Neural cell (in vitro differentiated cells): ENCODE measurements around the gene PDIA2. TPM values are rescaled to one million over a fixed set of nuclear protein-coding genes. Genes with fewer than 3 reads are reported as not detected.

Experiments used
- H2AFZ ChIP-seq: fragments of 200-600, 300-800 bp; sonication (generic), shearing (Covaris generic); 2 replicates; pipeline ENCODE4 v1.6.0; 2014; ENCODE audit warnings: low read depth, mild to moderate bottlenecking, antibody characterized with exemption, low read length, moderate library complexity
- H3F3A ChIP-seq: fragments of 200-600 bp; shearing (Covaris generic); 2 replicates; pipeline ENCODE4 v1.6.1; 2016; ENCODE audit warnings: mild to moderate bottlenecking, moderate library complexity, mixed read lengths, antibody characterized with exemption, low read length; ENCODE audit not compliant: insufficient read depth, poor library complexity, severe bottlenecking
- H3K27ac ChIP-seq: fragments of 200-600, 300-800 bp; sonication (generic), shearing (Covaris generic); 2 replicates; pipeline ENCODE4 v1.5.1; 2014; ENCODE audit warnings: mild to moderate bottlenecking, low read length, moderate library complexity
- H3K27me3 ChIP-seq: fragments of 300-800, 200-600 bp; sonication (generic), shearing (Covaris generic); 2 replicates; pipeline ENCODE4 v1.6.0; 2014; ENCODE audit warnings: mild to moderate bottlenecking, low read depth, low read length, moderate library complexity; ENCODE audit not compliant: insufficient read depth
- H3K36me3 ChIP-seq: fragments of 300-800, 200-600 bp; sonication (generic), shearing (Covaris generic); 2 replicates; pipeline ENCODE4 v1.5.1; 2014; ENCODE audit warnings: mild to moderate bottlenecking, antibody characterized with exemption, low read length, moderate library complexity; ENCODE audit not compliant: insufficient read depth
- H3K4me2 ChIP-seq: fragments of 300-800, 200-600 bp; sonication (generic), shearing (Covaris generic); 2 replicates; pipeline ENCODE4 v1.6.0; 2014; ENCODE audit warnings: mild to moderate bottlenecking, low read length
- H3K4me3 ChIP-seq: fragments of 300-800, 200-600 bp; sonication (generic), shearing (Covaris generic); 2 replicates; pipeline ENCODE4 v1.5.1; 2014; ENCODE audit warnings: mild to moderate bottlenecking, low read length, moderate library complexity
- H3K79me2 ChIP-seq: fragments of 200-600 bp; shearing (Covaris generic); replicated peaks from 2 replicates; pipeline ENCODE4 v1.6.0; 2014; ENCODE audit warnings: mild to moderate bottlenecking, low read length, moderate library complexity; ENCODE audit not compliant: insufficient read depth
- H3K9ac ChIP-seq: fragments of 300-800, 200-600 bp; sonication (generic), shearing (Covaris generic); 2 replicates; pipeline ENCODE4 v1.6.1; 2016; ENCODE audit warnings: mild to moderate bottlenecking, low read length, mixed read lengths
- H3K9me2 ChIP-seq: fragments of 200-600 bp; shearing (Covaris generic); 2 replicates; pipeline ENCODE4 v1.6.1; 2016; ENCODE audit warnings: mild to moderate bottlenecking, low read length, mixed read lengths; ENCODE audit not compliant: insufficient read depth
- H3K9me3 ChIP-seq: fragments of 200-600, 300-800 bp; sonication (generic), shearing (Covaris generic); 2 replicates; pipeline ENCODE4 v1.6.1; 2016; ENCODE audit warnings: mild to moderate bottlenecking, mixed run types, low read length, moderate library complexity, mixed read lengths
- H4K20me1 ChIP-seq: fragments of 200-600 bp; shearing (Covaris generic); 2 replicates; pipeline ENCODE4 v1.6.1; 2016; ENCODE audit warnings: mild to moderate bottlenecking, mixed run types; ENCODE audit not compliant: insufficient read depth
- EP300 ChIP-seq: fragments of 450-650 bp; conservative IDR thresholded peaks from 2 replicates; pipeline ENCODE4 v1.6.1; 2014; ENCODE audit warnings: antibody characterized with exemption, mild to moderate bottlenecking, moderate library complexity; ENCODE audit not compliant: poor library complexity, severe bottlenecking
- EZH2 ChIP-seq: fragments of 200-600, 300-800 bp; shearing (Covaris generic), sonication (generic); IDR thresholded peaks from 2 replicates; pipeline ENCODE4 v1.6.1; 2014; ENCODE audit warnings: antibody characterized with exemption, low read length, borderline replicate concordance, mild to moderate bottlenecking; ENCODE audit not compliant: insufficient read depth, poor library complexity, severe bottlenecking
- MXI1 ChIP-seq: fragments of 450-650 bp; conservative IDR thresholded peaks from 2 replicates; pipeline ENCODE4 v1.6.1; 2014; ENCODE audit warnings: antibody characterized with exemption, mild to moderate bottlenecking; ENCODE audit not compliant: poor library complexity, severe bottlenecking
- POLR2AphosphoS5 ChIP-seq: IDR thresholded peaks from 2 replicates; pipeline ENCODE4 v1.6.1; 2012
- RAD21 ChIP-seq: fragments of 450-650 bp; conservative IDR thresholded peaks from 2 replicates; pipeline ENCODE4 v1.6.1; 2014; ENCODE audit warnings: antibody characterized with exemption, mild to moderate bottlenecking, moderate library complexity
- SMC3 ChIP-seq: fragments of 450-650 bp; conservative IDR thresholded peaks from 2 replicates; pipeline ENCODE4 v1.6.1; 2014; ENCODE audit warnings: antibody characterized with exemption, mild to moderate bottlenecking, moderate library complexity; ENCODE audit not compliant: poor library complexity
- TAF1 ChIP-seq: IDR thresholded peaks from 2 replicates; pipeline ENCODE4 v1.6.1; 2012; ENCODE audit warnings: low read depth
- polyA plus RNA-seq: library from polyadenylated mRNA; depleted of rRNA; stranded (reverse); fragments of >200 nt; gene quantifications from 2 replicates; pipeline ENCODE4 v1.2.3, GENCODE V29; 2014
- TF ChIP-seq, protein P1 (sequence below): IDR thresholded peaks from 2 replicates; pipeline ENCODE4 v1.6.1; 2012; ENCODE audit warnings: borderline replicate concordance
- TF ChIP-seq, protein P2 (sequence below): fragments of 450-650 bp; IDR thresholded peaks from 2 replicates; pipeline ENCODE4 v1.5.1; 2014; ENCODE audit warnings: antibody characterized with exemption, mild to moderate bottlenecking, moderate library complexity; ENCODE audit not compliant: poor library complexity, severe bottlenecking

PDIA2 gene
- polyA plus RNA-seq, 1 donor from 2014 or later, result 109 TPM

DNA sequence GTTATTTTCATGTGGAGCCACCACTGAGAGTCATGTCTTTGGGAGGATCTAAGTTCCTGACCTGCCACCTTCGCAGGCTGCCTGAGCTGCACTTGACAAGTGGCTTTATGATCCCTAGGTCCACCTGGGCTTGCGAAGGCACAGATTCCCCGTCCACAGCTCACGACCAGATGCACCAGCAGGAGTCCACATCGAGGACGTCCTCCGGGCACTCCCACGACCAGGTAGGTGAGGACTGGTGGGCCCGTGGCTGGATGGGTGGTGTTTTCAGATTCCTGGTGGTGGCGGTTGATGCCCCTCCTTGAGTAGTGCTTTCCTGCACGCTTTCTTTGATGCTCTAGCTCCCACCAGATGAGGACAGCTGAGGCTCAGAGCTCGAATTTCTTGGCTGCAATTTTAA is 33.5 kb upstream of the PDIA2 start:
- Histone ChIP-seq H3K36me3 (no peaks in the 10 kb centered on the region), H3K9ac (no peak overlapping the region), H4K20me1 (no peaks in the 10 kb centered on the region), H3K9me2 (no peaks in the 10 kb centered on the region), H3K4me2 (no peak overlapping the region), H2AFZ (no peak overlapping the region), H3F3A (no peaks in the 10 kb centered on the region), H3K27me3 (no peaks in the 10 kb centered on the region), H3K4me3 (no peak overlapping the region), H3K9me3 (no peaks in the 10 kb centered on the region), H3K79me2 (no peaks in the 10 kb centered on the region), H3K27ac (no peak overlapping the region)
- TF ChIP-seq TAF1, result no peak
- TF ChIP-seq MXI1, result no peak
- TF ChIP-seq EZH2, result no peak
- TF ChIP-seq RAD21, result no peak
- TF ChIP-seq, protein P1, sequence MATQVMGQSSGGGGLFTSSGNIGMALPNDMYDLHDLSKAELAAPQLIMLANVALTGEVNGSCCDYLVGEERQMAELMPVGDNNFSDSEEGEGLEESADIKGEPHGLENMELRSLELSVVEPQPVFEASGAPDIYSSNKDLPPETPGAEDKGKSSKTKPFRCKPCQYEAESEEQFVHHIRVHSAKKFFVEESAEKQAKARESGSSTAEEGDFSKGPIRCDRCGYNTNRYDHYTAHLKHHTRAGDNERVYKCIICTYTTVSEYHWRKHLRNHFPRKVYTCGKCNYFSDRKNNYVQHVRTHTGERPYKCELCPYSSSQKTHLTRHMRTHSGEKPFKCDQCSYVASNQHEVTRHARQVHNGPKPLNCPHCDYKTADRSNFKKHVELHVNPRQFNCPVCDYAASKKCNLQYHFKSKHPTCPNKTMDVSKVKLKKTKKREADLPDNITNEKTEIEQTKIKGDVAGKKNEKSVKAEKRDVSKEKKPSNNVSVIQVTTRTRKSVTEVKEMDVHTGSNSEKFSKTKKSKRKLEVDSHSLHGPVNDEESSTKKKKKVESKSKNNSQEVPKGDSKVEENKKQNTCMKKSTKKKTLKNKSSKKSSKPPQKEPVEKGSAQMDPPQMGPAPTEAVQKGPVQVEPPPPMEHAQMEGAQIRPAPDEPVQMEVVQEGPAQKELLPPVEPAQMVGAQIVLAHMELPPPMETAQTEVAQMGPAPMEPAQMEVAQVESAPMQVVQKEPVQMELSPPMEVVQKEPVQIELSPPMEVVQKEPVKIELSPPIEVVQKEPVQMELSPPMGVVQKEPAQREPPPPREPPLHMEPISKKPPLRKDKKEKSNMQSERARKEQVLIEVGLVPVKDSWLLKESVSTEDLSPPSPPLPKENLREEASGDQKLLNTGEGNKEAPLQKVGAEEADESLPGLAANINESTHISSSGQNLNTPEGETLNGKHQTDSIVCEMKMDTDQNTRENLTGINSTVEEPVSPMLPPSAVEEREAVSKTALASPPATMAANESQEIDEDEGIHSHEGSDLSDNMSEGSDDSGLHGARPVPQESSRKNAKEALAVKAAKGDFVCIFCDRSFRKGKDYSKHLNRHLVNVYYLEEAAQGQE, result no peak
- no peak for TF ChIP-seq POLR2AphosphoS5

DNA sequence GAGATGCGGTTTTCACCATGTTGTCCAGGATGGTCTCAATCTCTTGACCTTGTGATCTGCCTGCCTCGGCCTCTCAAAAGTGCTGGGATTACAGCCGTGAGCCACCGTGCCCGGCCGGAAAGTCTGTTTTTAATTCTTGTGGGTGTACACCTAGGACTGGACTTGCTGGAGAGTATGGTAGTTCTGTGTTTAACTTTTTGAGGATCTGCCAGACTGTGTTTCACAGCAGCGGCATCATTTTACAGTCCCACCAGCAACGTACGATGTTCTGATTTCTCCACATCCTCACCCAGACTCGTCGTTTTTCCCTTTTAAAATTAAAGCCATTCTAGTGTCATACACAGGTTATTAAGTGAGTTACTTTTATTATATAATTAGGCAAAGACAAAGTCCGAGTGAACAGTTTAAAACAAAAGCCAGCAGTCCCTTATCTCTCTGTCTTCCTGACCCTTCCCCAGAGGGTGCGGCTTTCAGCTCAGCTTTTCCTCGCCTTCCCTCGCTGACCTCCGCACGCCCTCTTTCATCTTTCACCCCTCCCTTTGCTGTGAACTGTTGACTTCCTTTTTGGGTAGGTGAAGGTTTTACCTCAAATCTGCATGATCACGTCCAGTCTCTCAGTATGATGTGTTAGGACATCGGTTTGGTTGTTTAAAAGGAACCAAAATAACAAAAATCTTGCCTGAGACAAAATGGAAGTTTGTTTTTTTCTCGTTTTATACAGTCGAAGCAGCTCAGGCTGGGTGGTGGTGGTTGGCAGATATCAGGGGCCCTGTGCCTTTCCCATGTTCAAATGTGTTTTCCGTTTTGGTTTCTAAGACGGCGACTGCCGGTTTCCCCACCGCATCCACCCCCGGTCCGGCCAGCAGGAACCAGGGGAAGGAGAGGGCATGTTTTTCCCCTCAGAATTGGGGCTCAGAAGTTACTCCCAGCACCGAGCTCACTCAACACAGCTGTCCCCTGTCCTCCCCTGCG is 30.3 kb upstream of the PDIA2 start:
- H3K9me2 ChIP-seq, result no peaks in the 10 kb centered on the region
- H3K4me2 ChIP-seq, result no peak overlapping the region
- H3K27ac ChIP-seq, result no peak overlapping the region
- H2AFZ ChIP-seq, result no peak overlapping the region
- H3K36me3 ChIP-seq, result no peaks in the 10 kb centered on the region
- H3K27me3 ChIP-seq, result no peaks in the 10 kb centered on the region
- H3K79me2 ChIP-seq, result no peaks in the 10 kb centered on the region
- H3F3A ChIP-seq, result no peaks in the 10 kb centered on the region
- TF ChIP-seq MXI1 (no peak), EZH2 (no peak), POLR2AphosphoS5 (no peak)
- no peaks in the 10 kb centered on the region for H4K20me1 ChIP-seq
- H3K9ac ChIP-seq, result no peak overlapping the region
- no peaks in the 10 kb centered on the region for H3K9me3 ChIP-seq
- no peak overlapping the region for H3K4me3 ChIP-seq

DNA sequence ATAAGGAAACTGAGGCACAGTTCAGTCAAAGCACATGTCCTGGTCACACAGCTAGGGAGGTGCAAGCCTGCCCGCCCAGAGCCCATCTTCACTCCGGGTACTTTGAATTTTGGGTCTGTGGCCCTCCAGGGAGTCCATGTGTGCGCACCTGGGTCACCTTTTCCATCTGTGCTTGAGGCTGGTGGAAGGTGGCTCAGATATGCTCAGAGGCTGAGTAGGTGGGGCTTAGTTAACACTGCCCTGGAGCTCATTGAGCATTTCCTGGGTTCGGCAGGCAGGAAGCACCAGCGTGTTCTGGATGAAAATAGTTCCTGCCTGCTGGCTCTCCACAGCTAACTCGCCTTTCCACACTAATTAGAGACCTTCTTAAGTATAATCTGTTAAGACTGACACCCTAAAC is 29.1 kb upstream of the PDIA2 start:
- Histone ChIP-seq H3K27ac (no peak overlapping the region), H3K9me3 (no peaks in the 10 kb centered on the region), H3K4me3 (no peak overlapping the region), H3K9ac (no peak overlapping the region), H4K20me1 (no peaks in the 10 kb centered on the region), H2AFZ (no peak overlapping the region), H3K4me2 (no peak overlapping the region), H3K9me2 (no peaks in the 10 kb centered on the region), H3K36me3 (no peaks in the 10 kb centered on the region), H3K27me3 (no peaks in the 10 kb centered on the region), H3F3A (no peaks in the 10 kb centered on the region), H3K79me2 (no peaks in the 10 kb centered on the region)
- TF ChIP-seq EP300 (no peak), RAD21 (no peak), SMC3 (no peak), MXI1 (no peak), TAF1 (no peak), EZH2 (no peak), POLR2AphosphoS5 (no peak)
- TF ChIP-seq, protein P2, sequence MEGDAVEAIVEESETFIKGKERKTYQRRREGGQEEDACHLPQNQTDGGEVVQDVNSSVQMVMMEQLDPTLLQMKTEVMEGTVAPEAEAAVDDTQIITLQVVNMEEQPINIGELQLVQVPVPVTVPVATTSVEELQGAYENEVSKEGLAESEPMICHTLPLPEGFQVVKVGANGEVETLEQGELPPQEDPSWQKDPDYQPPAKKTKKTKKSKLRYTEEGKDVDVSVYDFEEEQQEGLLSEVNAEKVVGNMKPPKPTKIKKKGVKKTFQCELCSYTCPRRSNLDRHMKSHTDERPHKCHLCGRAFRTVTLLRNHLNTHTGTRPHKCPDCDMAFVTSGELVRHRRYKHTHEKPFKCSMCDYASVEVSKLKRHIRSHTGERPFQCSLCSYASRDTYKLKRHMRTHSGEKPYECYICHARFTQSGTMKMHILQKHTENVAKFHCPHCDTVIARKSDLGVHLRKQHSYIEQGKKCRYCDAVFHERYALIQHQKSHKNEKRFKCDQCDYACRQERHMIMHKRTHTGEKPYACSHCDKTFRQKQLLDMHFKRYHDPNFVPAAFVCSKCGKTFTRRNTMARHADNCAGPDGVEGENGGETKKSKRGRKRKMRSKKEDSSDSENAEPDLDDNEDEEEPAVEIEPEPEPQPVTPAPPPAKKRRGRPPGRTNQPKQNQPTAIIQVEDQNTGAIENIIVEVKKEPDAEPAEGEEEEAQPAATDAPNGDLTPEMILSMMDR, result no peak
- TF ChIP-seq, protein P1, result no peak
